MCF 10A (cell line): ENCODE results near the gene BMP6. TPM values are rescaled to one million over a fixed set of nuclear protein-coding genes. Genes with fewer than 3 reads are reported as not detected.

ENCODE experiments used
- BruUV-seq: library from RNA; stranded (reverse); fragments of 400-500 nt; replicated peaks from 2 replicates; lab custom pipeline; 2021; lab: Mats Ljungman, UMichigan
- CTCF ChIA-PET: fragments of 300-600 bp; sonication (Branson Sonifier 250); formaldehyde crosslinking; extraction: SDS; loops from one replicate; lab custom pipeline; 2021; ENCODE audit warnings: antibody characterized with exemption, inconsistent platforms; lab: Yijun Ruan, JAX
- POLR2A ChIA-PET: fragments of 300-600, 350-650 bp; sonication (Branson Sonifier 250); formaldehyde crosslinking; extraction: SDS; loops from one replicate; lab custom pipeline; 2020; ENCODE audit warnings: antibody characterized with exemption, inconsistent platforms; lab: Yijun Ruan, JAX
- DNase-seq: peaks from one replicate; pipeline ENCODE4 v3.0.0-alpha.2; 2018; ENCODE audit not compliant: unreplicated experiment
- H3K27ac Mint-ChIP-seq: one replicate; pipeline ENCODE4 v1.8.0; 2022; ENCODE audit warnings: mild to moderate bottlenecking, low read depth, mixed read lengths; ENCODE audit not compliant: unreplicated experiment
- H3K27me3 Mint-ChIP-seq: one replicate; pipeline ENCODE4 v1.8.0; 2022; ENCODE audit warnings: mixed read lengths; ENCODE audit not compliant: insufficient read depth, unreplicated experiment
- H3K36me3 Mint-ChIP-seq: one replicate; pipeline ENCODE4 v1.8.0; 2022; ENCODE audit warnings: mild to moderate bottlenecking, moderate library complexity, mixed read lengths; ENCODE audit not compliant: insufficient read depth, unreplicated experiment
- H3K4me1 Mint-ChIP-seq: one replicate; pipeline ENCODE4 v1.8.0; 2022; ENCODE audit warnings: mixed read lengths; ENCODE audit not compliant: insufficient read depth, unreplicated experiment
- H3K4me3 Mint-ChIP-seq: one replicate; pipeline ENCODE4 v1.8.0; 2022; ENCODE audit warnings: mild to moderate bottlenecking, moderate library complexity, mixed read lengths; ENCODE audit not compliant: unreplicated experiment
- H3K9me3 Mint-ChIP-seq: one replicate; pipeline ENCODE4 v1.8.0; 2022; ENCODE audit warnings: mixed read lengths; ENCODE audit not compliant: unreplicated experiment
- CTCF ChIP-seq: fragments of 200-600 bp; IDR thresholded peaks from one replicate; pipeline ENCODE4 v1.8.0; 2022; ENCODE audit warnings: antibody characterized with exemption, mild to moderate bottlenecking; ENCODE audit not compliant: unreplicated experiment
- intact Hi-C: fragments of 100-400 bp; cut with micrococcal nuclease; formaldehyde crosslinking; loops from 2 replicates; pipeline ENCODE4 v1.14.1; 2022
- total RNA-seq: library from RNA; stranded (reverse); gene quantifications from 2 replicates; pipeline ENCODE4 v1.2.3, GENCODE V29; 2022

Gene BMP6
- total RNA-seq, 1 experiment from 2014 or later = 0.12 TPM

DNA sequence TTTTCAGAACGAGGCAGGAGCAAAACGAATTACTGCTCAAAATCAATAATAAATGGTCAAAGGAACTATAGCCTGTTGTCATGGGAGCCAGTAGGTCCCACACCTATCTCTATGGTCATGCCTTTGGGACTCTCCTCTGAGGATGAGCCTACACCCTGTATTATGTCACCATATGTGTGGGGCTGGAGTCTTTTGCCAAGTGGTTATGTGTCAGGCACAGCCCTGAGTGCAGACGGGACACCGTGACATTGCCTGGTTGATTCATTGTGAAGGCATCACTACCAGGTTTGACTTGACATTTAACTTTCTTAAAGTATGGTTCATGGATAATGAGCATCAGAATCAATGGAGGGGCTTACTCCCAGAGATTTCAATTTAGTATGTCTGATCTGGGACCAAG, 23.6 kb downstream of the BMP6 start:
- CTCF ChIA-PET = no interaction called here
- intact Hi-C loops = no loop called here
- H3K36me3 Mint-ChIP-seq = no peaks in the 10 kb centered on the region
- H3K27ac Mint-ChIP-seq = no peak overlapping the region
- no peak for DNase-seq
- POLR2A ChIA-PET = no interaction called here
- peaks cover 7% of the 10 kb centered on the region for H3K9me3 Mint-ChIP-seq
- no peaks in the 10 kb centered on the region for H3K4me1 Mint-ChIP-seq
- H3K27me3 Mint-ChIP-seq = peaks cover 54% of the 10 kb centered on the region
- H3K4me3 Mint-ChIP-seq = no peak overlapping the region
- BruUV-seq = no TSS peak
- no peak for TF ChIP-seq CTCF

- no TSS peak for BruUV-seq
- peaks cover 7% of the 10 kb centered on the region for H3K9me3 Mint-ChIP-seq
- no peaks in the 10 kb centered on the region for H3K4me1 Mint-ChIP-seq
- H3K27me3 Mint-ChIP-seq = peaks cover 61% of the 10 kb centered on the region
- ChIA-PET CTCF (interaction anchor here (0.5 to 0.9 kb wide), 2 partner anchors 28 to 730 kb away, joined by 3 to 5 read pairs; no protein-coding TSS in a partner anchor), POLR2A (no interaction called here)
- no peak overlapping the region for H3K4me3 Mint-ChIP-seq
- no peaks in the 10 kb centered on the region for H3K36me3 Mint-ChIP-seq
- TF ChIP-seq CTCF = no peak
- intact Hi-C loops = no loop called here
- no peak overlapping the region for H3K27ac Mint-ChIP-seq
- no peak for DNase-seq
These were observed 24.3 kb downstream of the BMP6 start for GRCh38 chr6:7750197-7750596.

GRCh38 chr6:7758456-7758855, 32.6 kb downstream of the BMP6 start:
- Mint-ChIP-seq H3K27me3 (peaks cover 45% of the 10 kb centered on the region), H3K9me3 (no peaks in the 10 kb centered on the region), H3K27ac (no peak overlapping the region), H3K36me3 (no peaks in the 10 kb centered on the region), H3K4me3 (no peak overlapping the region), H3K4me1 (peaks cover 23% of the 10 kb centered on the region)
- TF ChIP-seq CTCF = no peak
- peak; percentile 72 for DNase-seq
- intact Hi-C loops = no loop called here
- BruUV-seq = no TSS peak
- ChIA-PET POLR2A (interaction anchor here (0.7 to 1.3 kb wide), 2 partner anchors 28 to 66 kb away, joined by 3 read pairs; no protein-coding TSS in a partner anchor), CTCF (interaction anchor here (0.7 kb wide), 1 partner anchor 1132 kb away, joined by 3 read pairs; no protein-coding TSS in a partner anchor)

GRCh38 chr6:7759320-7759719, 33.4 kb downstream of the BMP6 start:
- H3K27ac Mint-ChIP-seq = no peak overlapping the region
- no peaks in the 10 kb centered on the region for H3K9me3 Mint-ChIP-seq

More at GRCh38 chr6:7759320-7759719, 33.4 kb downstream of the BMP6 start:
- no peak for DNase-seq
- POLR2A ChIA-PET = interaction anchor here (1.3 kb wide), 1 partner anchor 29 kb away, joined by 3 read pairs; no protein-coding TSS in a partner anchor
- CTCF ChIA-PET = interaction anchor here (0.7 to 1.5 kb wide), 4 partner anchors 28 to 1133 kb away, joined by 3 to 5 read pairs (median 3); no protein-coding TSS in a partner anchor
- Mint-ChIP-seq H3K27me3 (peaks cover 36% of the 10 kb centered on the region), H3K36me3 (no peaks in the 10 kb centered on the region), H3K4me3 (no peak overlapping the region), H3K4me1 (peaks cover 23% of the 10 kb centered on the region)
- BruUV-seq = no TSS peak
- intact Hi-C loops = no loop called here
- TF ChIP-seq CTCF = no peak
